ENCODE data around the gene PRKCG.
A peak's percentile ranks its signal among the peaks of the same experiment; 100 is the strongest.

The PRKCG gene

GRCh38 chr19:53871454-53871853 lies 10.5 kb upstream of the PRKCG start:
- Histone ChIP-seq H3K27me3 (no peaks in the 10 kb centered on the region), H4K20me1 (peaks cover 68% of the 10 kb centered on the region), H3K4me2 (peak overlapping the region; percentile 91), H3K4me1 (peaks cover 69% of the 10 kb centered on the region), H3K36me3 (peaks cover 46% of the 10 kb centered on the region), H3K27ac (peak overlapping the region; percentile 88), H3K9me3 (no peaks in the 10 kb centered on the region), H3K4me3 (peak overlapping the region; percentile 83), H3K9ac (peak overlapping the region; percentile 88)
- TF ChIP-seq Cebpa-rat (IDR thresholded peaks at IDR 0.05) = no peak

GRCh38 chr19:53872762-53873161 lies 9.2 kb upstream of the PRKCG start:
- no peaks in the 10 kb centered on the region for H3K27me3 ChIP-seq
- H3K4me1 ChIP-seq = peaks cover 74% of the 10 kb centered on the region
- no peak overlapping the region for H3K4me3 ChIP-seq
- H3K4me2 ChIP-seq = peak overlapping the region; percentile 91
- peaks cover 51% of the 10 kb centered on the region for H3K36me3 ChIP-seq
- H3K27ac ChIP-seq = peak overlapping the region; percentile 44; the same call in 1 of the 2 replicates
- no peaks in the 10 kb centered on the region for H3K9me3 ChIP-seq
- peak overlapping the region; percentile 38; the same call in 1 of the 2 replicates for H3K9ac ChIP-seq
- no peak for TF ChIP-seq Cebpa-rat (IDR thresholded peaks at IDR 0.05)
- H4K20me1 ChIP-seq = peaks cover 77% of the 10 kb centered on the region

DNA sequence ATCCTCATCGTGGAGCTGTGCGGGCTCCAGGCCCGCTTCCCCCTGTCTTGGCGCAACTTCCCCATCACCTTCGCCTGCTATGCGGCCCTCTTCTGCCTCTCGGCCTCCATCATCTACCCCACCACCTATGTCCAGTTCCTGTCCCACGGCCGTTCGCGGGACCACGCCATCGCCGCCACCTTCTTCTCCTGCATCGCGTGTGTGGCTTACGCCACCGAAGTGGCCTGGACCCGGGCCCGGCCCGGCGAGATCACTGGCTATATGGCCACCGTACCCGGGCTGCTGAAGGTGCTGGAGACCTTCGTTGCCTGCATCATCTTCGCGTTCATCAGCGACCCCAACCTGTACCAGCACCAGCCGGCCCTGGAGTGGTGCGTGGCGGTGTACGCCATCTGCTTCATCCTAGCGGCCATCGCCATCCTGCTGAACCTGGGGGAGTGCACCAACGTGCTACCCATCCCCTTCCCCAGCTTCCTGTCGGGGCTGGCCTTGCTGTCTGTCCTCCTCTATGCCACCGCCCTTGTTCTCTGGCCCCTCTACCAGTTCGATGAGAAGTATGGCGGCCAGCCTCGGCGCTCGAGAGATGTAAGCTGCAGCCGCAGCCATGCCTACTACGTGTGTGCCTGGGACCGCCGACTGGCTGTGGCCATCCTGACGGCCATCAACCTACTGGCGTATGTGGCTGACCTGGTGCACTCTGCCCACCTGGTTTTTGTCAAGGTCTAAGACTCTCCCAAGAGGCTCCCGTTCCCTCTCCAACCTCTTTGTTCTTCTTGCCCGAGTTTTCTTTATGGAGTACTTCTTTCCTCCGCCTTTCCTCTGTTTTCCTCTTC lies 8.0 kb upstream of the PRKCG start:
- H3K27ac ChIP-seq = peak overlapping the region; percentile 57
- no peak for TF ChIP-seq Cebpa-rat (IDR thresholded peaks at IDR 0.05)

GRCh38 chr19:53874606-53874990 lies 7.4 kb upstream of the PRKCG start:
- H3K9ac ChIP-seq = peak overlapping the region; percentile 62
- H3K4me3 ChIP-seq = peak overlapping the region; percentile 43
- peaks cover 51% of the 10 kb centered on the region for H3K36me3 ChIP-seq
- peak overlapping the region; percentile 57 for H3K27ac ChIP-seq
- H3K27me3 ChIP-seq = no peaks in the 10 kb centered on the region
- H3K9me3 ChIP-seq = no peaks in the 10 kb centered on the region
- peaks cover 87% of the 10 kb centered on the region for H3K4me1 ChIP-seq
- no peak for TF ChIP-seq Cebpa-rat (IDR thresholded peaks at IDR 0.05)
- peaks cover 69% of the 10 kb centered on the region for H4K20me1 ChIP-seq
- peak overlapping the region; percentile 91 for H3K4me2 ChIP-seq

More for the DNA sequence above, 8.0 kb upstream of the PRKCG start:
- Histone ChIP-seq H3K4me1 (peaks cover 85% of the 10 kb centered on the region), H3K9ac (peak overlapping the region; percentile 62; the same call in 1 of the 2 replicates), H3K36me3 (peaks cover 51% of the 10 kb centered on the region), H3K4me2 (peak overlapping the region; percentile 91), H3K4me3 (peak overlapping the region; percentile 43), H4K20me1 (peaks cover 69% of the 10 kb centered on the region), H3K27me3 (no peaks in the 10 kb centered on the region), H3K9me3 (no peaks in the 10 kb centered on the region)

GRCh38 chr19:53875602-53876325 lies 6.2 kb upstream of the PRKCG start:
- H3K27ac ChIP-seq = 0 out of 2 replicates have a peak overlapping the region, but pooled peaks have one; percentile 18
- peaks cover 95% of the 10 kb centered on the region for H3K4me1 ChIP-seq
- no peak for TF ChIP-seq Cebpa-rat (IDR thresholded peaks at IDR 0.05)
- no peaks in the 10 kb centered on the region for H3K27me3 ChIP-seq
- peaks cover 51% of the 10 kb centered on the region for H3K36me3 ChIP-seq
- no peak overlapping the region for H3K4me3 ChIP-seq
- 0 out of 2 replicates have a peak overlapping the region, but pooled peaks have one; percentile 62 for H3K9ac ChIP-seq
- peaks cover 66% of the 10 kb centered on the region for H4K20me1 ChIP-seq
- H3K9me3 ChIP-seq = no peaks in the 10 kb centered on the region
- peak overlapping the region; percentile 91 for H3K4me2 ChIP-seq

- H3K4me3 ChIP-seq = no peak overlapping the region
- no peaks in the 10 kb centered on the region for H3K27me3 ChIP-seq
- peaks cover 51% of the 10 kb centered on the region for H3K36me3 ChIP-seq
- H4K20me1 ChIP-seq = peaks cover 57% of the 10 kb centered on the region
- no peaks in the 10 kb centered on the region for H3K9me3 ChIP-seq
- H3K27ac ChIP-seq = peak overlapping the region; percentile 54
- peaks cover 95% of the 10 kb centered on the region for H3K4me1 ChIP-seq
- peak overlapping the region; percentile 91 for H3K4me2 ChIP-seq
- no peak for TF ChIP-seq Cebpa-rat (IDR thresholded peaks at IDR 0.05)
- no peak overlapping the region for H3K9ac ChIP-seq
These were observed 5.3 kb upstream of the PRKCG start for GRCh38 chr19:53876651-53877224.

- Histone ChIP-seq H3K27ac (peak overlapping the region; percentile 54; the same call in 1 of the 2 replicates), H3K9ac (no peak overlapping the region), H3K9me3 (no peaks in the 10 kb centered on the region), H3K36me3 (peaks cover 46% of the 10 kb centered on the region), H4K20me1 (peaks cover 50% of the 10 kb centered on the region), H3K27me3 (no peaks in the 10 kb centered on the region), H3K4me1 (peaks cover 93% of the 10 kb centered on the region), H3K4me3 (no peak overlapping the region), H3K4me2 (peak overlapping the region; percentile 91)
- no peak for TF ChIP-seq Cebpa-rat (IDR thresholded peaks at IDR 0.05)
These were observed 4.6 kb upstream of the PRKCG start for GRCh38 chr19:53877361-53877766.

GRCh38 chr19:53878776-53879139 lies 3.2 kb upstream of the PRKCG start:
- peaks cover 36% of the 10 kb centered on the region for H4K20me1 ChIP-seq
- H3K27ac ChIP-seq = peak overlapping the region; percentile 28
- H3K9ac ChIP-seq = peak overlapping the region; percentile 55
- H3K4me1 ChIP-seq = peaks cover 92% of the 10 kb centered on the region
- peak overlapping the region; percentile 66 for H3K4me3 ChIP-seq
- peak overlapping the region; percentile 99 for H3K4me2 ChIP-seq
- no peaks in the 10 kb centered on the region; the same call in 1 of the 2 replicates for H3K27me3 ChIP-seq
- H3K9me3 ChIP-seq = no peaks in the 10 kb centered on the region
- peaks cover 32% of the 10 kb centered on the region for H3K36me3 ChIP-seq
- no peak for TF ChIP-seq Cebpa-rat (IDR thresholded peaks at IDR 0.05)

DNA sequence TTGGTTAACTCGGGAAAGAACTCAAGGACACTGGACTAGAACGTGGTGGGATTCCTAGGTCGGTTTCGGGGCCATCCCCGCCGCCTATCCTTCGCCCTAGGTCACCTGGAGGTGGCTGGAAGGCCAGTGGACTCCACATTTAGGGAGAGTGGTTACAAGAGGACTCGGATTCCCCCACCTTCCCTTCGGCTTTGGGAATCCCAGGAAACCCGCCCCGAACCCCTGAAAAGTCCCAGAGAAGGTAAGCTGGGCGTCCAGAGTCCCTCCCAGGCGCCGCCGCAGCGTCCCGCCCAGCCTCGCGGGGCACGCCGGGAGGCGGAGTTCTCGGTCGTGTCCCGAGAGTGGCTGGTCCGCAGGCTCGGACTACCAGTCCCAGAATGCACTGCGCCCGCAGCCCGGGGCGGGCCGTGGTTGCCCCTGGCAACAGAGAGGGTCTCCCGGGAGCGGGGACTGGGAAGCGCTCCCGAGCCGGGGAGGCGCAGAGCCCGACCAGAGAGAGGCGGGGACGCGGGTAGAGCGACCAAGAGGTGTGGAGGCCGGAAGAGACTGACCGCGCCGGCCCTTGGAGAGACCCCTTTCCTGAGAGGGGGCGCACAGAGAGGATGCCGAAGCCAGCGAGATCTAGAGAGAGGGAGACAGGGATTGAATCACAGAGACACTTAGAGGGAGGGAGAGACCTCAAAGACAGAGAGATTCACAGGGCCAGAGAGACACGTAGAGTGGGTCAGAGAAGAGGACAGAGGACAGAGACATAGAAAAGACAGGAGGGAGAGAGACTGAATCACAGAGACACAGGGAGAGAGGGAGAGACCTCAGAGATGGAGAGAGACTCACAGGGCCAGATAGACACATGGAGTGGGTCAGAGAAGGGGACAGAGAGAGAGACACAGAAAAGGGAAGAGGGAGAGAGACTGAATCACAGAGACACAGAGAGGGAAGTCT lies 2.6 kb upstream of the PRKCG start:
- peak overlapping the region; percentile 99 for H3K4me2 ChIP-seq
- H4K20me1 ChIP-seq = peaks cover 30% of the 10 kb centered on the region
- H3K36me3 ChIP-seq = peaks cover 25% of the 10 kb centered on the region
- H3K27ac ChIP-seq = peak overlapping the region; percentile 62
- peaks cover 92% of the 10 kb centered on the region for H3K4me1 ChIP-seq
- peaks cover 4% of the 10 kb centered on the region; the same call in 1 of the 2 replicates for H3K27me3 ChIP-seq
- no peaks in the 10 kb centered on the region for H3K9me3 ChIP-seq
- H3K9ac ChIP-seq = peak overlapping the region; percentile 63
- TF ChIP-seq Cebpa-rat (IDR thresholded peaks at IDR 0.05) = no peak
- H3K4me3 ChIP-seq = peak overlapping the region; percentile 66

All from BLaER1 (cell line).